Left ventricle myocardium inferior (tissue), 1 donor: ENCODE data around the gene ELAPOR1. TPM values are rescaled to one million over a fixed set of nuclear protein-coding genes. Genes with fewer than 3 reads are reported as not detected.

Source experiments
- DNase-seq: peaks from one replicate; pipeline ENCODE4 v3.0.0-alpha.2; 2020
- H3K27ac ChIP-seq: fragments of 200-600 bp; replicated peaks from 2 replicates; pipeline ENCODE4 v1.8.0; 2021
- H3K27me3 ChIP-seq: fragments of 200-600 bp; 2 replicates; pipeline ENCODE4 v1.8.0; 2021; ENCODE audit warnings: low read depth
- H3K36me3 ChIP-seq: fragments of 200-600 bp; 2 replicates; pipeline ENCODE4 v1.8.0; 2021
- H3K4me1 ChIP-seq: fragments of 200-600 bp; 2 replicates; pipeline ENCODE4 v1.8.0; 2021
- H3K4me3 ChIP-seq: fragments of 200-600 bp; 2 replicates; pipeline ENCODE4 v1.8.0; 2021; ENCODE audit warnings: mild to moderate bottlenecking, moderate library complexity
- H3K9me3 ChIP-seq: fragments of 200-600 bp; replicated peaks from 2 replicates; pipeline ENCODE4 v1.8.0; 2021
- intact Hi-C: fragments of 100-400 bp; cut with micrococcal nuclease; formaldehyde crosslinking; loops from one replicate; pipeline ENCODE4 v1.11.0; 2022
- total RNA-seq: library from RNA; stranded (reverse); fragmentation: NEBNext Ultra II Directional; extraction: Animal tissue kit (Norgen Biotek cat#: 25700); gene quantifications from one replicate; pipeline ENCODE4 v1.2.1, GENCODE V29; 2021
- TF ChIP-seq, protein P1 (sequence below): fragments of 200-600 bp; IDR thresholded peaks from 2 replicates; pipeline ENCODE4 v1.8.0; 2021; ENCODE audit warnings: antibody characterized with exemption, mild to moderate bottlenecking, borderline replicate concordance
- donor health status: DM: no; HTN: yes; CAD: no; lungs with severe emphysema.

ELAPOR1 gene
- total RNA-seq, 1 donor from 2014 or later: 0.19 TPM

DNA sequence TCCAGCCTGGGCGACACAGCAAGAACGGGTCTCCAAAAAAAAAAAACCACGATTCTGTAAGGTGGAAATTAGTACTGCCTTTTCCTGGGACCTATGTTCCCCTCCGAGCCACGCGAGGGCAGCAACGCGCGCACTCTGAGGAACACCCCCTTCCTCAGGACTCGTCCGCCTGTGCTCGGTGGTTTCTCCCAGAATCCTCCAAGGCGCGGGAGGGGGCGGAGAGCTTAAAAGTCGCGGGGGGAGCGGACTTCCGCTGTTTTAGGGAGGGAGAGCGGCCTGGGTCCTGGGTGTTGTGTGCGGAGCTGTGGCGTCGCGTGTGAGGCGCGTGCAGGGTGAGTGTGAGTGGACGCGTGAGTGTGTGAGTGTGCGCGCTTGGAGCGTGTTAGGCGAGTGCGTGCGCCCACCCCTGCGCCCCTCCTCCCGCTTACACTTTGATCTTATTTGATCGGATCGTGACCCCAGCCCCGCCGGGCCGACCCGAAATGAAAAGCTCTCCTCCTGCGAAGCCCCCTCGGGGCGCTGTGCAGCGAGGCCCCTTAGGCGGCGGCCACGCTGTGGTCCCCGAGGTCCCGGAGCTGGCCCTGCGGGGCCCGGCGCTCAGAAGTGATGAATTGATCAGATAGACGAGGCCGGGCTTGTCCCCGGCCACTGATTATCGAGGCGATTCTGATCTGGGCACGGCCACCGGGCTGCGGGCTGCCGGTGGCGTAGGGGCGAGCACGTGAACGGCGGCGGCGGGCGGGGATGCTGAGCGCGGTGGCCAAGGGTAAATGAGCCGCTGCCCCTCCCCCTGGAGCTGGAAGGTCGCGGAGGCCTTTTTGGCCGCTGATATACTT is 13.8 kb upstream of the ELAPOR1 start:
- peaks cover 40% of the 10 kb centered on the region for H3K4me1 ChIP-seq
- no peaks in the 10 kb centered on the region for H3K9me3 ChIP-seq
- H3K27ac ChIP-seq: peak overlapping the region; percentile 96
- intact Hi-C loops: no loop called here
- TF ChIP-seq, protein P1, sequence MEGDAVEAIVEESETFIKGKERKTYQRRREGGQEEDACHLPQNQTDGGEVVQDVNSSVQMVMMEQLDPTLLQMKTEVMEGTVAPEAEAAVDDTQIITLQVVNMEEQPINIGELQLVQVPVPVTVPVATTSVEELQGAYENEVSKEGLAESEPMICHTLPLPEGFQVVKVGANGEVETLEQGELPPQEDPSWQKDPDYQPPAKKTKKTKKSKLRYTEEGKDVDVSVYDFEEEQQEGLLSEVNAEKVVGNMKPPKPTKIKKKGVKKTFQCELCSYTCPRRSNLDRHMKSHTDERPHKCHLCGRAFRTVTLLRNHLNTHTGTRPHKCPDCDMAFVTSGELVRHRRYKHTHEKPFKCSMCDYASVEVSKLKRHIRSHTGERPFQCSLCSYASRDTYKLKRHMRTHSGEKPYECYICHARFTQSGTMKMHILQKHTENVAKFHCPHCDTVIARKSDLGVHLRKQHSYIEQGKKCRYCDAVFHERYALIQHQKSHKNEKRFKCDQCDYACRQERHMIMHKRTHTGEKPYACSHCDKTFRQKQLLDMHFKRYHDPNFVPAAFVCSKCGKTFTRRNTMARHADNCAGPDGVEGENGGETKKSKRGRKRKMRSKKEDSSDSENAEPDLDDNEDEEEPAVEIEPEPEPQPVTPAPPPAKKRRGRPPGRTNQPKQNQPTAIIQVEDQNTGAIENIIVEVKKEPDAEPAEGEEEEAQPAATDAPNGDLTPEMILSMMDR: peak; percentile 92
- H3K4me3 ChIP-seq: peak overlapping the region; percentile 80
- H3K27me3 ChIP-seq: no peaks in the 10 kb centered on the region
- no peaks in the 10 kb centered on the region for H3K36me3 ChIP-seq
- peak; percentile 96 for DNase-seq

DNA sequence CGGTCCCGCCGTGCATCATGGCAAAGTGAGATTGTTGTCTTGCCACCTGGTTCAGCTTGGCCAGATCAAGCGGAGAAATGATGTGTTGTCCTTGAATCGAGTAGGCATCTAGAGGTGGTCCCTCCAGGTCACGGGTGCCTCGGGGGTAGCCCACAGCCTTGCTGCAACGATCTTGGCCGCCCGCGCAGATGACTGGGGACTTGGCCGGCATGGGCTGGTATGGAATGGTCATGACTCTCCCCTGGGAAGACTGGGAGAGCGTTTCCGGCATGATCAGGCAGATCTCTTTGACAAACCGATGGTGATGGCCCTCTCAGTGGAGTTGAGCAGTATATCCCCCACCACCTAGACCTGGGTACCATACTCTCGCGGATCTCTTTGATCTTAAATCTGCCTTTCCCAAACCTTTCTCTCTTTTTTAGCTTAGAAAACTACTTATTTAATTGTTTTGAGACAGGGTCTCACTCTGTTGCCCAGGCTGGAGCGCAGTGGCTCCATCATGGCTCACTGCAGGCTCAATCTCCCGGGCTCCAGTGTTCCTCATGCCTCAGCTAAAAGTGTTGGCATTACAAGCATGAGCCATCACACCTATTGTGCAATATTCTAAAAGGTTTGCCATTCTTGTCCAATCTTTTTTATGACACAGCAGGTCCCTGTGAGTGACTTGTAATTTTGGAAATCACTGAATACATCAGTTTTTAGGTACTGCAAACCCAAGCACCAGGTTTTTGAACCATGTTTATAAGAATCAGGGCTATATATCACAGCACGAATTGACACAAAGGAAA is 9.4 kb upstream of the ELAPOR1 start:
- peaks cover 21% of the 10 kb centered on the region for H3K4me1 ChIP-seq

DNA sequence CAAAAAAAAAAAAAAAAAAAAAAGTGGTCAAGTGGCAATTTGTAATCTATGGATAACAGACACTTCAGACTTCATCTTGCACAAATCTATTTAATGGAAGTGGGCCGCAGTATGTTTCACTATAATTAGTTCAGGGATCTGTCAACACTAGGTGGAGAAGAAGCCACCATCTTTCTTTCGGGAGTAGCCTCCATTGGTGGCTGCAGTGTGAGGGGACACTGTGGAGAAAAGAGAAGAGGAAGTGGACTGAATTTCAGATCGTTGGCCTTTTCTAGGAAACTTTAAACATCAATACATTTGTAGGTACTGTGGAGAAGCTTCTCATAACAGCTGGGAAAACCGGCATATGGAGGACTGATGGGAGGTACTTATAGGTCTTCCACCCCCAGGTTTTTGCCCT is 8.0 kb upstream of the ELAPOR1 start:
- DNase-seq: no peak
- intact Hi-C loops: no loop called here
- Histone ChIP-seq H3K27me3 (no peaks in the 10 kb centered on the region), H3K27ac (no peak overlapping the region), H3K4me3 (no peak overlapping the region), H3K36me3 (no peaks in the 10 kb centered on the region), H3K4me1 (peaks cover 10% of the 10 kb centered on the region), H3K9me3 (no peaks in the 10 kb centered on the region)
- TF ChIP-seq, protein P1: no peak

More for the DNA sequence above, 9.4 kb upstream of the ELAPOR1 start:
- DNase-seq: no peak
- Histone ChIP-seq H3K27ac (no peak overlapping the region), H3K4me3 (no peak overlapping the region), H3K36me3 (no peaks in the 10 kb centered on the region), H3K9me3 (no peaks in the 10 kb centered on the region), H3K27me3 (no peaks in the 10 kb centered on the region)
- intact Hi-C loops: no loop called here
- TF ChIP-seq, protein P1: no peak

- intact Hi-C loops: no loop called here
- peaks cover 8% of the 10 kb centered on the region for H3K4me1 ChIP-seq
- no peaks in the 10 kb centered on the region for H3K9me3 ChIP-seq
- TF ChIP-seq, protein P1: no peak
- H3K36me3 ChIP-seq: no peaks in the 10 kb centered on the region
- H3K27ac ChIP-seq: no peak overlapping the region
- no peaks in the 10 kb centered on the region for H3K27me3 ChIP-seq
- no peak for DNase-seq
- no peak overlapping the region for H3K4me3 ChIP-seq
These were observed 6.1 kb upstream of the ELAPOR1 start for GRCh38 chr1:109107785-109108184.

DNA sequence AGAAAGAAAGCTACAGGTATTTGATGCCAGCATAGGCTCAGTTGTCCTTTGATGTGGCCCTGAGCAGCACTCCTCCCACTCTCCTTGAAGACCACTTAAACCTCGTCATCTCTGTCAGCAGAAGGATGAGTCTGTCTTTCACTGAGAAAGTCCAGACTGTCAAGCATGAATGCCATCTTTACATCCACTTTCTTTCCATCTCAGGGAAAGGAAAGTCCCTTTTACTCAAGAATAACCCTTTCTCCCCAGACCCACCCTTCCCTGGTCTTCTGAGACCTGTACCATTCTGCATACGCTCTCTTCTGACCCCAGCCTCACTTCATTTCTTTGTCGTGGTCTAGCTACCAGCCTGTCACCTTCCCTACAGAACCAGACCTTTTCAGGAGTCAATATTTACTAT is 4.0 kb upstream of the ELAPOR1 start:
- Histone ChIP-seq H3K36me3 (no peaks in the 10 kb centered on the region), H3K4me1 (peaks cover 25% of the 10 kb centered on the region), H3K27me3 (peaks cover 18% of the 10 kb centered on the region), H3K27ac (no peak overlapping the region), H3K4me3 (no peak overlapping the region), H3K9me3 (no peaks in the 10 kb centered on the region)
- intact Hi-C loops: no loop called here
- TF ChIP-seq, protein P1: no peak
- no peak for DNase-seq
